ENCODE measurements around the gene FAM177A1.

DNA sequence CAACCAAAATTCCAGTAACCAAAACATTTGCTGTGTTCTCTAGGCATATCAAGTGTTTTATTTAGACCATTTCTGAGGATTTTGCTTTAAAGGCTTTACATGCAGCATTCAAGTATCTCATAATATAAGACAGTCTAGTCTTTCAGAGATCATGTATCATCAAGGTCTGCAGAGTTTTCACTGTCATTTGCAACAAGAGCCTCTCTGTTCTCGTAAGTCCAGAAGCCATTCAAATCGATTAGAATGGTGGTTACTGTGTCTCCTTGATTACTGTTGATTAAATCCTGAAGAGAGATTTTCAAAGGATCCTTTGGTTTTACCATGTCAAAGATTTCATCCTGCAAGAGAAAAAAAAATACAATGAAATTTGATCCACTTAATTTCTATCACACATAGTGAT, 39.4 kb downstream of the FAM177A1 start:
- TF ChIP-seq ZNF677 (tag by site-specific recombination; IDR thresholded peaks at IDR 0.05), result no peak
- TF ChIP-seq TCF7L2 (IDR thresholded peaks at IDR 0.05; ENCODE audit: borderline replicate concordance, low read depth, low read length), result no peak
